Measurements from ENCODE around the gene NTRK2.

Gene NTRK2

GRCh38 chr9:84993105-84993504 lies 323.6 kb downstream of the NTRK2 start:
- DNase-seq, result no peak

GRCh38 chr9:84996029-84996428 lies 326.5 kb downstream of the NTRK2 start:
- no peak for DNase-seq

GRCh38 chr9:84996716-84997115 lies 327.2 kb downstream of the NTRK2 start:
- DNase-seq, result no peak

GRCh38 chr9:84997472-84997871 lies 327.9 kb downstream of the NTRK2 start:
- no peak for DNase-seq

GRCh38 chr9:84998639-84999038 lies 329.1 kb downstream of the NTRK2 start:
- no peak for DNase-seq

- no peak for DNase-seq
Measured at GRCh38 chr9:84999788-85000187, 330.3 kb downstream of the NTRK2 start.

- no peak for DNase-seq
Measured at GRCh38 chr9:85001925-85002324, 332.4 kb downstream of the NTRK2 start.

- no peak for DNase-seq
Measured at GRCh38 chr9:85004818-85005413, 335.4 kb downstream of the NTRK2 start.

GRCh38 chr9:85007748-85008147 lies 338.2 kb downstream of the NTRK2 start:
- DNase-seq, result no peak

GRCh38 chr9:85008215-85008614 lies 338.7 kb downstream of the NTRK2 start:
- no peak for DNase-seq

GRCh38 chr9:85009251-85009650 lies 339.7 kb downstream of the NTRK2 start:
- DNase-seq, result no peak

GRCh38 chr9:85013703-85014102 lies 344.2 kb downstream of the NTRK2 start:
- DNase-seq, result no peak

GRCh38 chr9:85014292-85014691 lies 344.8 kb downstream of the NTRK2 start:
- DNase-seq, result no peak

GRCh38 chr9:85016384-85017006 lies 347.0 kb downstream of the NTRK2 start:
- DNase-seq, result no peak

- DNase-seq, result no peak
Measured at GRCh38 chr9:85020791-85021190, 351.3 kb downstream of the NTRK2 start.

- DNase-seq, result no peak
Measured at GRCh38 chr9:85021686-85022085, 352.2 kb downstream of the NTRK2 start.

GRCh38 chr9:85024374-85024773 lies 354.8 kb downstream of the NTRK2 start:
- DNase-seq, result no peak

GRCh38 chr9:85025638-85026037 lies 356.1 kb downstream of the NTRK2 start:
- DNase-seq, result no peak

- DNase-seq, result no peak
Measured at GRCh38 chr9:85027870-85028269, 358.3 kb downstream of the NTRK2 start.

GRCh38 chr9:85030316-85030715 lies 360.8 kb downstream of the NTRK2 start:
- no peak for DNase-seq

GRCh38 chr9:85036496-85036895 lies 367.0 kb downstream of the NTRK2 start:
- no peak for DNase-seq

GRCh38 chr9:85038061-85038460 lies 368.5 kb downstream of the NTRK2 start:
- DNase-seq, result no peak

GRCh38 chr9:85038824-85039608 lies 369.5 kb downstream of the NTRK2 start:
- DNase-seq, result no peak

- no peak for DNase-seq
Measured at GRCh38 chr9:85040146-85040545, 370.6 kb downstream of the NTRK2 start.

All from CD4-positive, alpha-beta T cell treated with Interleukin-21 for 1 hour (primary cell).